ENCODE data around the gene STOM. TPM values are rescaled to one million over a fixed set of nuclear protein-coding genes. Genes with fewer than 3 reads are reported as not detected.
A peak's percentile ranks its signal among the peaks of the same experiment; 100 is the strongest.

Gene STOM
- total and polyA plus RNA-seq, 2 experiments from 2014 or later = 11.7 to 13.6 TPM

- no peak overlapping the region for H3K27ac ChIP-seq
- H3K4me1 ChIP-seq (ENCODE audit: low read depth) = no peaks in the 10 kb centered on the region
- no peaks in the 10 kb centered on the region for H3K27me3 ChIP-seq
- no peaks in the 10 kb centered on the region for H3K9me3 ChIP-seq (ENCODE audit: low read depth)
- no peak overlapping the region for H3K4me3 ChIP-seq
- H3K36me3 ChIP-seq = peaks cover 15% of the 10 kb centered on the region
- peak; percentile 55 for TF ChIP-seq CTCF (IDR thresholded peaks at IDR 0.05; ENCODE audit: low read depth, low read length)
- peak in 1 of 2 donors; percentile 74 for DNase-seq (ENCODE audit: low read depth in 1 of 2, low spot score in 1 of 2)
These were observed 37.9 kb downstream of the STOM start for GRCh38 chr9:121331992-121332685.

- Histone ChIP-seq H3K4me3 (no peak overlapping the region), H3K4me1 (ENCODE audit: low read depth) (no peaks in the 10 kb centered on the region), H3K9me3 (ENCODE audit: low read depth) (no peaks in the 10 kb centered on the region), H3K27me3 (no peaks in the 10 kb centered on the region), H3K27ac (no peak overlapping the region), H3K36me3 (peaks cover 15% of the 10 kb centered on the region)
- TF ChIP-seq CTCF (IDR thresholded peaks at IDR 0.05; ENCODE audit: low read depth, low read length) = no peak
- no peak for DNase-seq (ENCODE audit: low read depth in 1 of 2, low spot score in 1 of 2)
These were observed 38.5 kb downstream of the STOM start for GRCh38 chr9:121331549-121331948.

- TF ChIP-seq CTCF (IDR thresholded peaks at IDR 0.05; ENCODE audit: low read depth, low read length) = no peak
- Histone ChIP-seq H3K27ac (no peak overlapping the region), H3K4me3 (no peak overlapping the region), H3K9me3 (ENCODE audit: low read depth) (no peaks in the 10 kb centered on the region), H3K4me1 (ENCODE audit: low read depth) (no peaks in the 10 kb centered on the region), H3K27me3 (no peaks in the 10 kb centered on the region), H3K36me3 (peaks cover 16% of the 10 kb centered on the region)
- no peak for DNase-seq (ENCODE audit: low read depth in 1 of 2, low spot score in 1 of 2)
These were observed 41.0 kb downstream of the STOM start for GRCh38 chr9:121328876-121329681.

GRCh38 chr9:121328476-121328875, 41.6 kb downstream of the STOM start:
- Histone ChIP-seq H3K9me3 (ENCODE audit: low read depth) (no peaks in the 10 kb centered on the region), H3K4me1 (ENCODE audit: low read depth) (no peaks in the 10 kb centered on the region), H3K27ac (no peak overlapping the region), H3K36me3 (peaks cover 19% of the 10 kb centered on the region), H3K27me3 (no peaks in the 10 kb centered on the region), H3K4me3 (no peak overlapping the region)
- DNase-seq (ENCODE audit: low read depth in 1 of 2, low spot score in 1 of 2) = no peak
- TF ChIP-seq CTCF (IDR thresholded peaks at IDR 0.05; ENCODE audit: low read depth, low read length) = no peak

- TF ChIP-seq CTCF (IDR thresholded peaks at IDR 0.05; ENCODE audit: low read depth, low read length) = no peak
- Histone ChIP-seq H3K27me3 (no peaks in the 10 kb centered on the region), H3K9me3 (ENCODE audit: low read depth) (no peaks in the 10 kb centered on the region), H3K4me1 (ENCODE audit: low read depth) (no peaks in the 10 kb centered on the region), H3K4me3 (no peak overlapping the region), H3K36me3 (peaks cover 25% of the 10 kb centered on the region), H3K27ac (no peak overlapping the region)
- no peak for DNase-seq (ENCODE audit: low read depth in 1 of 2, low spot score in 1 of 2)
These were observed 43.0 kb downstream of the STOM start for GRCh38 chr9:121326901-121327613.
